ENCODE results near the gene FAHD2B.
"Not testable (repeated sequence)": the region's sequence is repeated elsewhere in the genome, so short reads cannot be mapped to it uniquely, and the experiment has no call there.

The FAHD2B gene, protein sequence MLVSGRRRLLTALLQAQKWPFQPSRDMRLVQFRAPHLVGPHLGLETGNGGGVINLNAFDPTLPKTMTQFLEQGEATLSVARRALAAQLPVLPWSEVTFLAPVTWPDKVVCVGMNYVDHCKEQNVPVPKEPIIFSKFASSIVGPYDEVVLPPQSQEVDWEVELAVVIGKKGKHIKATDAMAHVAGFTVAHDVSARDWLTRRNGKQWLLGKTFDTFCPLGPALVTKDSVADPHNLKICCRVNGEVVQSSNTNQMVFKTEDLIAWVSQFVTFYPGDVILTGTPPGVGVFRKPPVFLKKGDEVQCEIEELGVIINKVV

DNA sequence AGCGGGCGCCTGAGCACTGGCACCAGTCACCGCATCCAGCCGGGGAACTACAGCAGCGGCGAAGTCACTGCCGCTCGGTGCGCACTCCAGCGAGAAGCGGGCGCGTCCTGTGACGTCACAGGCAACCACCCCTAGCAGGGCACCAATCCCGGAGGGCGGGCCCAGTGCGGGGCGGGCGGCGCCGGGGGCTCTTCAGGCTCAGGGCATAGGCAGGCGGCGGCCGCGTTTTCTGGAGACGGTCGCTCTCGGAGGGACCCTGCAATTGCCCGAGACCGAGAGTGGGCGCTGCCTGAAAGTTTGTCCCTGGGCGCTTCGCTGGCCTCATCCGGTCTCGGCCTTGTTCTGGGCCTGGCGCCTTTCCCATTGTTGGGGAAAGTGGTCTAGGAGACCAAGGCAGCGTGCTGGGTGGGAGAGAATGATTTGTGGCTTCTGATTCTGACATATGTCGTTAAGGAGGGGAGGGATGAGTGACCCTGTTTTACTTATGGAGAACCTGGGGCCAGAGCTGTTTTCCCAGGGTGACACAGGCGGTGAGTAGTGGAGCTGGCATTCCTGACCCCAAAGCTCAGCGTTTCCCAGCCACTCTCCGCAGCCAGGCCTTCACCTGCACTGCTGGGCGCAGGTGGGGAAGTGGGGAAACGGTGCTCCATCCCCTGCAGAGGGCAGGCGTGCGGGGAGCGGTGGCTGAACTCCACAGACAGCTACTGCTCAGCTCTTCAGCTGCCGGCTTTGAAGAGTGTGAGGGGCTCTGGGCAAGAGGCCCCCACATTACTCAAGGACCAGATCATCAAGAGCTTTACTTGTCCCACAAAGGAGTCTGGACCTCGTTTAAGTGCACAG lies at the start of gene FAHD2B:
FAHD2B (minus strand) TSS at position 111 of the 840 bp plus-strand sequence. CDS start 3,176 bp downstream, outside the sequence.
- peak in 1 of 2 experiments; percentile 77 for DNase-seq

DNA sequence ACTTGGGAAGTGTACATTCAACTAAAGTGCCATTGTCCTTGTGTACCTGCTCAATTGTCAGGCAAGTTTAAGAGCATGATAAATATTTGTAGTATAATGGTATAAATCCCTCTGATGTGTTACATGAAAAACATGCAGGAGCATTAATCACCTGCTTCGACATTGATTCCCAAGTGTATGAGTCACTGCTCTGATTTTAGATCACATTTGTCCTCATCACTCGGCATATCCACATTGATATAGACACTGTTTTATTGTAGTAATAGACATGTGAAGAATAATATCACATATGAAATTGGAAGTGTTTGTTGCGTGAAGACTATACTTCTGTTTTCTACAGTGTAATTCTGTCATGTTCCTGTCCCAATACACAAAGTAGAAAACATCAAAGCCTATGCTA lies 49.3 kb upstream of the FAHD2B start:
- DNase-seq = not testable (repeated sequence)

DNA sequence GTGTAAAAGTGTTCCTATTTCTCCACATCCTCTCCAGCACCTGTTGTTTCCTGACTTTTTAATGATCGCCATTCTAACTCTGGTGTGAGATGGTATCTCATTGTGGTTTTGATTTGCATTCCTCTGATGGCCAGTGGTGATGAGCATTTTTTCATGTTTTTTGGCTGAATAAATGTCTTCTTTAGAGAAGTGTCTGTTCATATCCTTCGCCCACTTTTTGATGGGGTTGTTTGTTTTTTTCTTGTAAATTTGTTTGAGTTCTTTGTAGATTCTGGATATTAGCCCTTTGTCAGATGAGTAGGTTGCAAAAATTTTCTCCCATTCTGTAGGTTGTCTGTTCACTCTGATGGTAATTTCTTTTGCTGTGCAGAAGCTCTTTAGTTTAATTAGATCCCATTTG lies 34.4 kb upstream of the FAHD2B start:
- DNase-seq = not testable (repeated sequence)

DNA sequence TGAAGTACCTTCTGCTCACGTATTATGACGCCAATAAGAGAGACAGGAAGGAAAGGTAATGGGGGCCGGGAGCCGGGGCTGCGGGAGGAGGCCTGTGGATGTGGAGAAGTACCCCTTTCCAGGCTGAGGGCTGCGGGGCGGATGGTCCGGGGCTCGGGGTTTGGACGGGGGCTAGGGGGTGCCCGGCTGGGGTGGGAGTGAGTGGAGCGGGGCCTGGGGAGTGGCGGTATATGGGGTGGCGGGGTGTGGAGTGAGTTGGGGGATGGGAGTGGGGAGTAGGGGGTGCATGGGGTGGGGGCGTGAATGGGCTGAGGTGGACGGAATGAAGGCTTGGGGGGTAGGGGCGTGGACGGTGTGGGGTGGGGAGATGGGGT lies 19.2 kb upstream of the FAHD2B start:
- DNase-seq = not testable (repeated sequence)

DNA sequence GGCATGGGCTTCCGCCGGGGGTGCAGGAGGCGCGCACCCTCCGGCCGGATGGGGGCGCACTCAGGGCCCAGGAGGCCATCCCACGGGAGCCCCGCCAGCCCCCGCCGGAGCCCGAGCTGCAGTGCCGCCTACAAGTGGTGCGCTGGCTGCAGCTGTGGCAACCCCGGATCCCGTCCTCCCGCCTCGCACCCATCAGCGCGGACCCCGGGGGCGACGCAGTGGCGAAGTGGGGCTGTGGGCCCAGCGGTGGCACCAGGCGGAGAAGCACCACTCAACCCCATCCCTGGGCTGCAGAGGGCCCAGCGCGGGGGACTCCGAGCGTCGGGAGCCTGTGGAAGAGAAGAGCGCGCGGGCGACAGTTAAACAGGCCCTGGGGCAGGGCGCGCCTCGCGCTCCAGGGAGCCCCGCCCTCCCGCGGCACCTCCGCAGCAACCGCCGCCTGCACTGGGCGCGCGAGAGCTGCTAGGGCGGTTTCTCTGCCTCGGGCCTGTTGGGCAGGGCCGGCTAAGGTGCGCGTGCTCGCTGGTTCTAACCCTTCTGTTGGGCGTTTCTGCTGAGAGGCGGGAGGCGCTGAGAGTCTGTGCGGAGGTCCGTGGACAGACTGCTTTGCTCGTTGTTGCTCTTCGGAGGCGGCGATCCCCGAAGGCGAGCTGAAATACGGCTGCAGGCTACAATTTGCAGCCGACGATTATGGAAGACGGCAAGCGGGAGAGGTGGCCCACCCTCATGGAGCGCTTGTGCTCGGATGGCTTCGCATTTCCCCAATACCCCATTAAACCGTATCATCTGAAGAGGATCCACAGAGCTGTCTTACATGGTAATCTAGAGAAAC lies 18.6 kb upstream of the FAHD2B start, which contains the start of gene ANKRD36:
ANKRD36 (plus strand) TSS at position 104 of the 832 bp plus-strand sequence; CDS start at position 691, 587 bp downstream.
- DNase-seq = not testable (repeated sequence)

DNA sequence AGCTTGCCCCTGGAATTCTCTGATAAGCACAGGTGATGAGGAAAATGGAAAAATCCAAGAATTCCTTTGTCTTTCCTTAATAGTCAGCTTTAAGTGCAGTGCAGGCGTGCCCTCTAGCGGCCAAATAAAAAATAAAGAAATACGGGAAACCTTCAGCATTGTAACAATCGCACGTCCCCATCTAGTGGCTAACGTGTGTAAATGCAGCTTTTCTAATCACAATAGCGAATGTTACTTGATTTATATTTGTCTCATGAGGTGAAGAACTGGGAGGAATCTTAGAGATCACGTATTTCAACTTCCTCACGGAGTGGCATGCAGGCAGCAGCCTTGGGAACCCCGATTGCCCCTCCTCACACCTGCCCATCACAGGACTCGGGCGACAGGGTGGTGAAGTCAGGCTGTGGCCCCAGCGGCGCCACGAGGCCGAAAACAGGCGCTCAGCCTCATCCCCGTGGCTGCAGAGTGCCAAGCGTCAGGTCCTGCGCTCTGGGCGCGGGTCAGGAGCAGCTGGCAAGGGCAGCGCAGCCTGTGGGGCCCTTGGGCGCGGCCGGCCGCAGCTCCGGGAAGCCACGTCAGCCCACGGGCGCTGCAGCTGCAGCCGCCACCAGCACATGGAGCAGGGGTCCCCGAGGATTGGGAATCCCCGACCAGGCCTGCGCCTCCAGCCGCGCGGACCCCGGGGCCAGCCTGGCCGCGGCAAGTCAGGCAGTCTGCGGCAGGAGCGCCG lies 17.8 kb upstream of the FAHD2B start:
- not testable (repeated sequence) for DNase-seq

DNA sequence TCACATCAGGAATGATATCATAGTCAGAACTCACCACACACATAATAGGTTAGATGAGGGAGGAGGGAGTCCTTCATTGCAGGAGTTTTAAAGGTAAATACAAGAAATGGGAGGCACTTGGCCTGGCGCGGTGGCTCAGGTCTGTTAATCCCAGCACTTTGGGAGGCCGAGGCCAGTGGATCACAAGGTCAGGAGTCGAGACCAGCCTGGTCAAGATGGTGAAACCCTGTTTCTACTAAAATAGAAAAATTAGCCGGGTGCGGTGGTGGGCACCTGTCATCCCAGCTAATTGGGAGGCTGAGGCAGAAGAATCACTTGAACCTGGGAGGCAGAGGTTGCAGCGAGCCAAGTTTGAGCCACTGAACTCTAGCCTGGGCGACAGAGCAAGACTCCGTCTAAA lies 16.6 kb upstream of the FAHD2B start:
- DNase-seq = not testable (repeated sequence)

DNA sequence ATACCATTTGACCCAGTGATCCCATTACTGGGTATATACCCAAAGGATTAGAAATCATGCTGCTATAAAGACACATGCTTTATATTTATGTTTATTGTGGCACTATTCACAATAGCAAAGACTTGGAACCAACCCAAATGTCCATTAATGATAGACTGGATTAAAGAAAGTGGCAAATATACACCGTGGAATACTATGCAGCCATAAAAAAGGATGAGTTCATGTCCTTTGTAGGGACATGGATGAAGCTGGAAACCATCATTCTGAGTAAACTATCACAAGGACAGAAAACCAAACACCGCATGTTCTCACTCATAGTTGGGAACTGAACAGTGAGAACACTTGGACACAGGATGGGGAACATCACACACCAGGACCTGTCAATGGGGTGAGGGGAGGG lies 12.2 kb upstream of the FAHD2B start:
- not testable (repeated sequence) for DNase-seq

DNA sequence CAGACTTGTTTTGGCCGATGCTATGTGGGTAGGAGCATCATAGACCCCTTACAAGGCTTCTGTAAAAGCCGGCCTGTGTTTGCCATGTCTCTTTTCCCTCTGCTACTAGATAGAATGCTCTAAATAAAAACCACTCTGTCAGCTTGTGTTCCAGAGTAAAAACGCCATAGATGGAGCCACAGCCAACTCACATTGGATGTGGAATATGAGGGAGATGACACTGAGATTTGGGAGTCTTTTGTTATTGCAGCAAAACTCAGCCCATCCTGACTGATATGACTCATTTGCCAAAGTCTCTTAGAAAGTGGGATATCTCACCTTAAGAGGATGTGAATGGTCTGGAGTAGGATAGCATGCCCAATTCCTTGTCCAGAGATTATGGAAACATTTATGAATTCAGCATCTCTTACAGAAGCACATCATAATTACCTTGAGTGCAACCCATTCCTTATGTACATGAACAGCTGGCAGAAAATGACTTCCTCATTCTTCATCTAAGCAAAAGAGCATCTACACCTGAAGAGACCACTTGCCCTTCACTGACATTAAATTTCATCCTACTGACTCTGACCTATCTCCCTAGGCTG lies 4.2 kb upstream of the FAHD2B start:
- not testable (repeated sequence) for DNase-seq

DNA sequence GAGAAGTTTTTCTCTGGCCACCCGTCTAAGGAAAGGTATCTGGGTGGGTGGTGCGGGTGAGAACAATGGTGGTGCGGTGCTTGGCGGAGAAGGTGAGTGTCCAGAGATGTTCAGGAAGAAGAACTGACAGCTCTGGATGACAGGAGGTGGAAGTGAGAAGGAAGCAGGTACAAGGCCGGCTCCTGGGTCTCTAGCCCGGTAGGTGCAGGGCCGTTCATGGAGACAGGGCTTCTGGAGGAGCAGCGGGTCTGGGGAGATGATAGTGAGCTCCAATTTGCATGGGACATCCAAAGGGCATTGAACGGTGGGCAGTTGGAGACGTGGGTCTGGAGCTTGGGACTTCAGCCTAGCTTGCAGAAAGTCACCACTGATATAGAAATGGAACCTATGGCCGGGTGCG lies 979 bp upstream of the FAHD2B start:
- no peak for DNase-seq

DNA sequence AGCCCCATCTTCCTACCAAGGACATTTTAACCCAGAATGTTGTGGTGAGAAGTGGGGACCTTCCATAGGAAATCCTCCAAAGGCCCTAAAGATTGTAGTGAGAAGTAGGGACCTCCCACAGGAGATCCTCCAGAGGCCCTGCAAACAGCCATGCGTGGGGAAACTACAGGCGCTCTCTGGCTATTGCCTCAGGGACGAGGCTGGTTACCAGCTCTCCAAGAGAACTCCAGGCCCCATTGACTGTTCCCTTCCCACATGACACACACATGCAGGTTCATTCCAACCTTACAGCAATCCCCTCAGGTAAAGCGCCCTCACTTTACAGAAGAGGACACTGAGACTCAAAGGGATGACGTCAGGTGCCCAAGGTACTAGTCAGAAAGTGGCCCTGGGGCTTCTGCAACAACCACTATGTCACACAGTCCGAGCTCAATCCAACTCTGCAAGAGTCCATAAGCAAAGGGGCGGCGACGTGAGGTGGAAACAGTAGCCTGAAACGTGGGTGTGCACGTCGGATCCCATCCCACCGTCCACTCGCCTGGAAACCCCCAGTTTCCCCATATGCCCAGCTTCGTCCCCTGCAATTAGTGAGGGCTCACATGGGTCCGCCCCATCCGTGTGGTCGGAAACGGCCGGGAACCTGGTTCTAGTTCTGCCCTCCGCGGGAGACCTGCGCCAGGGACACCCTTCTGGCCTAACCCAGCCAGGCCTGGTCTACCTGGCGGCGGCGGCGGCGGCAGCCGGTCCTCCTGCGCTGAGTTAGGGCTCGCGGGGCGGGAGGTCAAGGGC lies 505 bp downstream of the FAHD2B start:
- DNase-seq = not testable (repeated sequence)

DNA sequence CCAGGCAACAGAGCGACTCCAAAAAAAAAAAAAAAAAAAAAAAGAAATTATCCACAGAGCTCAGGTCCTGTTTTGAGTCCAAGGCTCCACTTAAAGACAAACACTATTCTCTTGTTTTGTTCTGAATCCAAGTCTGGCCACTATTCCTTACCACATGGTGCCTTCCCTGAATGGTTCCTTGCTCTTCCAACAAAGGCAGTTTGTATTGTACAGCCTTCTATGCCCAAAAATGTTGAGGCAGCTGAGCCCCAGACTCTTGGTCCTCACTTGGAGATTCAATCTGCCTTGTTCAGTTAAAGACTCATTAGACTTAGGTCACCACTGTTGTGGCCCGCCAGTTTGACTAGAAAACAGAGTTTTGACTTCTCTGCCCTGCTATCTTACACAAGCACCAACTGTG lies 1.7 kb downstream of the FAHD2B start:
- not testable (repeated sequence) for DNase-seq

DNA sequence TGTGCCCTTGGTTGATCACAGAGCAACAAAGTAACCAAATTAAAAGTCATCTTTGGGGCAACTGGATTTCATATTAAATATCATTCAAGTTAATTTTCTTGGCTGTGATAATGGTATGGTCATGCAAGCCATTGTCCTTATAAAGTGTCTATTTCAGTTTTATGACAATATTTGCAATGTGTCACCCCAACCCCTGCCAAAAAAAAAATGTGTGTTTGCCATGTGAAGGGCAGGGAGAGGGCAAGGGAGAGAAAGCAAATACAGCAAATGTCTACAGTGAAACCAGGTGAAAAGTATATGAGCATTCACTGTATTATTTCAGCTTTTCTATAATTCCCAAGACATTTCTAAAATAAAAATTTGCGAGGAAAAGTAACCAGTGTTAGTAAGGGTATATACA lies 6.0 kb downstream of the FAHD2B start:
- not testable (repeated sequence) for DNase-seq

DNA sequence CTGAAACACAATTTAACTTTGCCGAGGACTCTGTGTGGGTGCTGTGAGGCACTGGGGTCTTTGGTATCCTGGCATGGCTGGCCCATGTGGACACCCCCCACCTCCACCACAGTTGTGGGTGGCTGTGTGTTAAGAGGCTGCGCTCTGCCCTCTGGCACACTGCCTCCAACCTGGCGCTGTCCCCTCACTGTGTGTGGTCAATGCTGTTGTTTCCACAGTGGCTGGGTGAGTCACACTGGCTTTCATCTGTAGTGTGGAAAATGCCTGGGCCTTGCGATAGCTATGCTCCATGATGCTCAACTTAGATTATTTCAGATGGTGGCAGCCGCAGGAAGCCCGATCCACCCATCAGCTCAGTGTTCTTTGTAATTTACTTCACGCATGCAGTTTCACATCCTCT lies 9.6 kb downstream of the FAHD2B start:
- DNase-seq = not testable (repeated sequence)

DNA sequence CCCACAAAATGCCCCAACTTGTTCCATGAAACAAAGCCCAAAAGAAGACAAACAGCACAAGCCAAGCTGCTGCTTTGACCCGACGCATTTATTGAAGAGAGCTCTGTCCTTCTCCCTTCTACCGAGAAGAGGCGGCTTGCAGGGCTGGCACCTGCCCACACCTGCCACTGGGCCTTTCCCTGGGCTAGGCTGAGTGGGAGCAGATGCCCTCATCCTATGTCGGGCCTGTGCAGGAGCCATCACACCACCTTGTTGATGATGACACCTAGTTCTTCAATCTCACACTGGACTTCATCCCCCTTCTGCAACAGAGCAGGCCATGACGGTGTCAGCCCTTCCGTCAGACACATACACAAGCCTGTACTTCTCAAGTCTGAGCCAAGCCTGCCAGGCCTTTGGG lies 11.2 kb downstream of the FAHD2B start:
- not testable (repeated sequence) for DNase-seq

DNA sequence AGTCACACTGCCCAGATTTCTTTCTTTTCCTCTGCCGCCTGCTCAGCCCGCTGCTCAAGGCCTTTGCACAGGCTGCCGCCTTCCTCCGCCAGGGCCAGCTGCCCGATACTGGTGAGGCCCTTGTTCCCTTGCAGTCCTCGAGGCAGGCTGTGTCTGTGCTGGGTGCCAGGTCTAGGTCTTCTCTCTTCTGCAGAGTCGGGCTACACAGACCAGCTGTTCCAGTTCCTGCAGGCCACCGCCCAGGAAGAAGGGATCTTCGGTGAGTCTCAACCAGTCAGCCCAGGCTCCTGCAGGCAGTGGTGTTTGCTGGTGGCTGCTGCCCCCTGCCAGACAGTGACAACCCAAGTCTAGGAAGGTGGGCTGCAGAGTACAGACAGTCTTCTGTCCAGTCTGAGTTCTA lies 12.5 kb downstream of the FAHD2B start:
- DNase-seq = peak in 1 of 2 experiments; percentile 49

DNA sequence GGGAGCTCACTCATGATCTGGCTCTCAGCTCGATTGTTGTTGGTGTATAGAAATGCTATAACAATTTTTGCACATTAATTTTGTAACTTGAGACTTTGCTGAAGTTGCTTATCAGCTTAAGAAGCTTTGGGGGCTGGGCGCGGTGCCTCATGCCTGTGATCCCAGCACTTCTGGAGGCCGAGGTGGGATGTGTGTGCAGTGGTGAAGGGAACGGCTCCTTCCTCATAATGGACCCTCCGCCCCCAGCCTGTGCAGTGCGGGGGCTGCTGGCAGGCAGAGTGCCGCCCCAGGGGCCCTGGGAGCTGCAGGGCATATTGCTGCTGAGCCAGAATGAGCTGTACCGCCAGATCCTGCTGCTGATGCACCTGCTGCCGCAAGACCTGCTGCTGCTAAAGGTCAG lies 13.8 kb downstream of the FAHD2B start:
- DNase-seq = not testable (repeated sequence)

DNA sequence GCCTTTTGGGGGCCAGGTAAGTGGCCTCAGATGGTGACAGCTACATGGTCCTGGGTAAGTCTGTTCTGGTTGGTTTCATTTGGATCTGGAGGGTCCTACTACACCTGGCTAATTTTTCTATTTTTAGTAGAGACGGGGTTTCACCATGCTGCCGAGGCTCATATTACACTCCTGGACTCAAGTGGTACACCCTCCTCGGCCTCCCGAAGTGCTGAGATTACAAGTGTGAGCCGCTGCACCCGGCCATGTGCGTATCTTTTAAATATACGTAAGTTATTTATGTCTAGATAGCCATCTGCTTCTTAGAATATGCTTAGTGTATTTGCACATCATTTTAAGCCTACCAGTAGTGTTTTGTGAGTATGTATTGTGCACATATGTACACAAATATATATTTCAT lies 17.5 kb downstream of the FAHD2B start:
- not testable (repeated sequence) for DNase-seq

DNA sequence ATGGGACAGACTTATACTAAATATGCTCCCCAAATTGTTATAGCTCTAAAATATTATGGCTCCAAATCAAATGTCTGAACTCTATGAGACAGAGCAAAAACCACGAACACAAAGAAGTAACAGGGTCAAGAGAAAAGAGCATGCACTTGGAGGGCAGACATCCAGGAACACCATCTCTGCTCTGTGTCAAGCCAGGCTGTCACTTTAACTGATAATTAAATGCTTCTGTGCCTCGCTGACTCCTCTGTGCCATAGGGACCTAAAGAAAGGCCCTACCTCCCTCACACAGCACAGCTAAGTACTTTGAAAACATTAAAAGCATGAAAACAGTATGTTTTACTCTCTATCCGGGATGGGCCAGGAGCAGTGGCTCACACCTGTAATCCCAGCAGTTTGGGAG lies 23.8 kb downstream of the FAHD2B start:
- not testable (repeated sequence) for DNase-seq

DNA sequence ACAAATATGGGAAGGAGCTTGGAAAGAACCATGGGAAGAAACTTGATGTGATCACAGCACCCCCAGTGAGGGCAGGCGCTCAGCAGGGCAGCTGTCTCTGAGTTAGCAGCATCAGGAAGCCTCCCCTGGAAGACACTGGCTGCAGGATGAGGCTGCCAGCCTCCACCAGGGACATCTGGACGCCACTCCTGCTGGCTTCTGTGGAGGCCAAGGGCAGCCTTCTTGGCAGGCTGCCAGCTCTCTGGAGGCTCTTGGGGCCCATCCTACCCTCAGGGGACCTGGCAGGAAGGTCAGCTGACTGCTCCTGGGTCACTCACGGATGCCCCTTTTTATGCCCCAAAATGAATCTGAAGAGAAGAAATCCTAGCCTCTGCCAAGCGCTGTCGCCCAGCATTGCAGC lies 26.0 kb downstream of the FAHD2B start:
- DNase-seq = not testable (repeated sequence)

DNA sequence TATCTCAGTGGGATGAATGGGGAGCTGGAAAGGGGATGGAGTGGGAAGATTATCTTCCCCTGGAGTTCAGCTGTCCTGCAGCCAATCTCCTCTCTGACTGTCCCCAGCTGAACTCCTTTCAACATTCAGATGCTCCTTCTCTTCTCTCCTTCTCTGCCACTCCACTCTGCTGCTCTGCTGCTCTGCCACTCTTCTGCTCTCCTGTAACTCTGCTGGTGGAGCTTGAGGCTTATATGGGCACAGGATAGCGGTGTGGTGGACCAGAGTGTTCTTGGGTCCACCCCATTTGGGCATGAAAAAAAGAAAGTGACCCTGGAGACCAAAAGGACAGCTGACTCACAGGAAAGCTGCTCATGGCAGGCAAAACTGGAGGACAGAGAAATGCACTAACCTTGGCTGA lies 26.6 kb downstream of the FAHD2B start:
- DNase-seq = no peak
